OCI-LY3 (cell line): ENCODE results near the gene PRKCD.

ENCODE experiments used
- EZH2phosphoT487 ChIP-seq: fragments of 200-600 bp; shearing (Covaris generic); IDR thresholded peaks from 2 replicates; pipeline ENCODE4 v1.6.1; 2018; ENCODE audit warnings: antibody characterized with exemption, mixed run types, low read depth
- TF ChIP-seq, protein P1 (sequence below): fragments of 200-600, 300-600 bp; sonication (generic); IDR thresholded peaks from 2 replicates; pipeline ENCODE4 v1.5.1; 2014; ENCODE audit warnings: antibody characterized with exemption, low read length, low read depth

DNA sequence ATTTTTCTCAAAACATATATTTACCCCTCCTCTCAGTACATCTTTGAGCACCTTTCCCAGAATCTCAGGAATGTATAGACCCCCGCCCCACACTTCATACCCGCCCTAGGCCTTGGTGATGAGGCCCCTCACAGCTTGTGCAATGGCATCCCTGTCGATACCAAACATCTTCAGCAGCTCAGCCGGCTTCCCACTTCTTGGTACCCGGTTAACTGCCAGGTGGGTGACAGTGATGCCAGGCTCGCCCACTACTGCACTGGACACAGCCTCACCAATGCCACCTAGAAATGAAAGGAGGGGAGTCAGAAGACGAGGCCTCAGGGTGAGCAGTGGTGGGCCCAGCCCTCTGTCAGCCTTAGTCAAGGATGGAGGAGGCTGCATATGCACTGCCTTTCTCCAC lies 64.6 kb downstream of the PRKCD start:
- TF ChIP-seq, protein P1, sequence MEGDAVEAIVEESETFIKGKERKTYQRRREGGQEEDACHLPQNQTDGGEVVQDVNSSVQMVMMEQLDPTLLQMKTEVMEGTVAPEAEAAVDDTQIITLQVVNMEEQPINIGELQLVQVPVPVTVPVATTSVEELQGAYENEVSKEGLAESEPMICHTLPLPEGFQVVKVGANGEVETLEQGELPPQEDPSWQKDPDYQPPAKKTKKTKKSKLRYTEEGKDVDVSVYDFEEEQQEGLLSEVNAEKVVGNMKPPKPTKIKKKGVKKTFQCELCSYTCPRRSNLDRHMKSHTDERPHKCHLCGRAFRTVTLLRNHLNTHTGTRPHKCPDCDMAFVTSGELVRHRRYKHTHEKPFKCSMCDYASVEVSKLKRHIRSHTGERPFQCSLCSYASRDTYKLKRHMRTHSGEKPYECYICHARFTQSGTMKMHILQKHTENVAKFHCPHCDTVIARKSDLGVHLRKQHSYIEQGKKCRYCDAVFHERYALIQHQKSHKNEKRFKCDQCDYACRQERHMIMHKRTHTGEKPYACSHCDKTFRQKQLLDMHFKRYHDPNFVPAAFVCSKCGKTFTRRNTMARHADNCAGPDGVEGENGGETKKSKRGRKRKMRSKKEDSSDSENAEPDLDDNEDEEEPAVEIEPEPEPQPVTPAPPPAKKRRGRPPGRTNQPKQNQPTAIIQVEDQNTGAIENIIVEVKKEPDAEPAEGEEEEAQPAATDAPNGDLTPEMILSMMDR: no peak
- TF ChIP-seq EZH2phosphoT487: no peak
